HG03521 (cell line): Measurements from ENCODE around the gene SLC2A9.

ENCODE experiments used
- ATAC-seq: cut with Tn5 transposase; IDR thresholded peaks from one replicate; pipeline ENCODE4 v1.9.1; 2021; ENCODE audit warnings: mild to moderate bottlenecking, moderate library complexity; ENCODE audit not compliant: unreplicated experiment

The SLC2A9 gene

DNA sequence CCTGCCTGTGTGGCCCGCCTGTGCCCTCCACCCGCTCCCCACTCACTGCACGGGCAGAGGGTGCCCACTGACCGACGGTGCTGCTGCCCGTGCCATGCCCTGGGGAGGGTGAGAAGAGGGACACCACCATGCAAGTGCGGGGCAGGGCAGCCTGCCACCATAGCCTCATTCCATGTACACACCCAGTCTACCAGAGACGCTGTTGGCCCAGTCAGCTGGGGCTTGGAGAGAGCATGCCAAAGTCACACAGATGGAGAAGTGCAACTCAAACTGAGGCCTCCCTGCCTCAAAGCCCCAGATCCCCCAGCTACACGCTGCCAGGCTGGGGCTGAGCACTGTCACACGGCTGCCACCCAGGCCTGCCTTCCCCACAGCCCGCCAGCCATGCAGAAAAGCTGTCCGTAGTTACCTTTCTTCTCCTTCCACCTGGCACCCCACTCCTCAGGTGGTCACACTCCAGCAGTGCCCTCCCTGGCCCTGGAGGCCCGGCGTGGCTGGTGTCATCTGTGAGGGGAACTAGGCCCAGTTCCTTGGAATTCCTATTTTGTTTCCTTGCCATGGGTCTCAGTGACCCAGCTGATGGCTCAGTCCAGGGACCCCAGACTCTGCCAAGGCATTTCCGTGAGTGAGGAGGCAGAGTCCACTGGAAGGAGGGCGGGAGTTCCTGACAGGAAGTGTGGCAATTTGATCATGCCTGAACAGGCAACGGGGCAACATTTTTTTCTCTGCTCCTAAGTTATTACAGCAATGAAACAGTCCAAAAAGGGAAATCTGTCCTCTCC, at the start of gene SLC2A9:
SLC2A9 (minus strand) TSS at position 627 of the 782 bp plus-strand sequence; CDS start at position 559, 68 bp downstream.
- no peak for ATAC-seq

DNA sequence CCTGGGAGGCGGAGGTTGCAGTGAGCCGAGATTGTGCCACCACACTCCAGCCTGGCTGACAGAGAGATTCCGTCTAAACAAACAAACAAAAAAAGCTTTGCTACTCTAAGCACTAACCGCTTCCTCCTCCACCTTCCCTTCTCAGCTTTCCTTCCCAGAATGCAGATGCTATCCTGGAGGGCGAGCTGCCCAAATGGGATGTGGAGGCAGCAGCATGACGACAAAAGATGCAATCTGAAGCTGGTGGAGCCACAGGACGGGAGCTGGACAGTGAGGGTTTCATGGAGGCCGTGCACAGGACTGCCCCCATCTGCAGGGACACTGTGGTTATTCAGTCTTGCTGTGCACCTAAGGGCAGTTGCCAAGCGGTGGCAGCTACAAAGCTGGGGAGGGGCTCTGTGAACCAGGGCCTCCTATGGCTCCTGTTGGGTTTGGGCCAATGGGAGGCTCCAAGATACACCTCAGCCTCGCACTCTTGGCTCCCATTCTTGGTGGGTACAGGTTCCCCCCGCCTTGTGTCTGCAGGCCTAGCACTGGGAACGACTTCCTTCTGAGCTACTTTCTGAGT, 47.9 kb upstream of the SLC2A9 start:
- no peak for ATAC-seq

DNA sequence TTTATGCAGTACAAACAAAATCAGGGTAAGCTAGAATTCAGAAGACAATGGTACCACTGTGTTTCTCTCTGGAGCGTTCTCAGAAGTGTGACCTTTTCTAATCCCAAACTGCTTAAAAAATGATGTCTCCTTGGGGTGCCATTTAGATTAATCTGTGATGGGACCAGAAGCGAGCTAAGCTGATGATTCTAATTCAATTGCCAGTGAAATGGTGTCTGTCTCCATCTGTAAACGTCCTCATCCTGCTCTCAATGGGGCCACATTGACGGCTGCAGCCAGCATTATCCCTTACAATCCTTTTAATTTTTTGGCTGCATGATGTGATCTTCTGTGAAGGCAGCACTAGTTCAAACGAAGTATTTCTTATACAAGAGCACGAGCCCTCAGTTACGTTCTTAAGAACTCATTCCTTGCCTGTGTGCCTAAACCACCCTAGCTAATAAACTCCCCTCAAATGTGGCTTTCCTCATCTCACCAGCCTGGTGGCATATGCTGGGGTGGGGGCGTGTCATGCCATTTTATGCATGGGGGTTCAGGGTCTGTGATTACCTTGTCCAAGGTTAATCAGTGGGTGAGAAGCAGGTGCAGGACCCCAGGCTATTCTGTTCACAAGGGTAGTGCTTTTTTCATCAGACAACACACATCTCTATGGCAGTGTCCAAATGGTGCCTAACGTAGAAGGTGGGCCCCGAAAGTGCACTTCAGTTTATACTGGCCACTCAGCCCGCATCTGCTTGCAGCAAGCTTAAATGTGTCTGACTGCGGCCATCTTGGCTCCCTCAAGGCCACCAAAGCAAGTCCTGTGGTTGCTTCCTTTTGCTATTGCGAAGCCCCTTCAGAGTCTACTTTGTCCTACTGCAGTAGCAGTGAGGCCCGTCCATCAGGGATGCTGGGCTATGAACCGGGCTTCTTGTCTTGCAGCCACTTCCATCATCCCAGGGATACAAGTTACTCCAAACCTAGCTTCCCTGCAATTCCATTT, 45.7 kb upstream of the SLC2A9 start:
- ATAC-seq: no peak

DNA sequence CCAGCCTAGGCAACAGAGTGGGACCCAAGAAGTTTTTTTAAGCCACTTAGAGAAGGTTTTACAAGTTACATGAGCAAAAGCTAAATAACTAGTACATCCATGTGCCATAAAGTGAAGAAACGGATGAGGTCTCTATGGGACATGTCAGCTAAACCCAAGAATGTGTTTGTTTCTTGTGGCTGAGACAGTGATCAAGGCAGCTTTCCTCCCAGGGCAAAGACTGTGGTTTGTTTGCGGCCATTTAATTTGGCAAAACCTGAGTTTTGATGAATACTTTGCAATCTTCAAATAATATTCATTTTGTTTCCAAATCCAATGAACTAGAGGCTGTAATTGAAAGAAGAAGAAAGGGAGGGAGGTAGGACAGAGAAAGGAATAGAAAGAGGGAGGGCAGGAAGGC, 44.9 kb upstream of the SLC2A9 start:
- ATAC-seq: no peak

DNA sequence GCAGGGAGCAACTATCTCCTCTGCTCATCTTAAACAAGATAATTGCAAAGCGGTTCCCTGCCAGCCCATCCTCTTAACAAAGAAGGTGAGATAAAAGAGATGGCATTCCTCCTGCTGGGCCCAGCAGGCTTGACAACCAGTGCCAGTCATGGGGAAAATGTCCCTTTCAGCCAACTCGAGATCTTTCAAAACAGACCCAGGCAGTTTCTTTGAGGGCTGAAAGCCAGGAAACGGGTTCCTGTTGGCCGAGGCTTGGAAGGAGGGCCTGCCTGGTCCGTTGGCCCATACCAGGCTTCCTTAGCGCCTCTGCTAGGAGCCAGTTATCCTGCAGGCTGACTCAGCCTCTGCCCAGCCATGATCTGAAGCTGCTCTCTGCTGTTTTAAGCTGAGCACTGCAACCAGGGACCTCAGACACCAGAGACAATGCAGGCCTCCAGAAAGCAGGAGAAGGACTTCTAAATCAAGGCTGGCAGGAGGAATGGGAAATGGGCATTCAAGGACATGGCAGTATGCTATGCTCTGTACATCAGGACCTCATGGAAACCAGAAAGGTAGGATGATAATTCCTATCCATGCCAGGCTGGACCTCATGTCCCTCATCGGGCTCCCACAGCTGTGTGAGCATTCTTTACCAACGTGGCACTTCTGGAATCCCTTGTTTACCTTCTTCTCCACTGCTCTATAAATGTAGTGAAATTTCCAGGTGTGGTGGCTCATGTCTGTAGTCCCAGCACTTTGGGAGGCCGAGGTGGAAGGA, 42.4 kb upstream of the SLC2A9 start:
- no peak for ATAC-seq

DNA sequence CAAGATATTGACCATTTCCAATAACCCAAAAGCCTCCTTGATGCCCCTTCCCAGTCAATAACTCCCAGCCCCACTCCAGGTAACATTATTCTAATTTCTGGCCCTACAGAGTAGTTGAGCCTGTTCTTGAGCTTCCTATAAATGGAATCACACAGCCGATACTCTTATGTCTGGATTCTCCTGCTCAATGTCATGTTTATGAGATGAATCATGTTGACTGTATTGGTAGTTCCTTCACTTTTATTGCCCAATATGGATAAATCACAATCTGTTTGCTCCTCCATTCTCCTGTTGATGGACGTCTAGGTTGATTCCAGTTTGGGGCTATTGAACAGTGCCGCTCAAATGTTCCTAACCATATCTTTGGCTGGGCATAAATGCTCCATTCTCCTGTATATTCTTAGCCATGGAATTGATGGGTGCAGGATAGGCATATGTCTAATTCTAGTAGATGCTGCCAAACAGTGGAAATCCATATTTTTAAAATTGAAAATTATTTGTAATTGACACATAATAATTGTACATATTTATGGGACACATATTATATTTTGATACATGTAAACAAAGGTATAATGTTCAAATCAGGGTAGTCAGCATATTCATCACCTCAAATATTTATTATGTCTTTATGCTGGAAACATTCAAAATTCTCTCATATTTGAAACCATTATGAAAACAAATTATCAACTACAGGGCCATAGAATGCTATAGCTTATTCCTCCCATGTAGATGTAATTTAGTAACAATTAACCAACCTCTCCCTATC, 40.5 kb upstream of the SLC2A9 start:
- ATAC-seq: no peak

DNA sequence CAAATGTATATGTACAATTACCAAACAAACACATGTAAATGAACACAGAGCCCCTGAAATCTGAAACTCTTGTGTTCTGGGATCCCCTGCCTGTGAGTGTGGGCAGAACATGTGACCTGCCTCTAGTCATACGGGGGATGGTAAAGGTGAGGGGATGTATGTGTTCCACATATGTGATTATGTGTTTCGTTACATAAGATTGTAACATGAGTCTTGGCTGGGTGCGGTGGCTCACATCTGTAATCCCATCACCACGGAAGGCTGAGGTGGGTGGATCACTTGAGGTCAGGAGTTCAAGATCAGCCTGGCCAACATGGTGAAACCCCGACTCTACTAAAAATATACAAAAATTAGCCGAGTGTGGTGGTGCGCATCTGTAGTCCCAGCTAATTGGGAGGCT, 37.1 kb upstream of the SLC2A9 start:
- no peak for ATAC-seq

DNA sequence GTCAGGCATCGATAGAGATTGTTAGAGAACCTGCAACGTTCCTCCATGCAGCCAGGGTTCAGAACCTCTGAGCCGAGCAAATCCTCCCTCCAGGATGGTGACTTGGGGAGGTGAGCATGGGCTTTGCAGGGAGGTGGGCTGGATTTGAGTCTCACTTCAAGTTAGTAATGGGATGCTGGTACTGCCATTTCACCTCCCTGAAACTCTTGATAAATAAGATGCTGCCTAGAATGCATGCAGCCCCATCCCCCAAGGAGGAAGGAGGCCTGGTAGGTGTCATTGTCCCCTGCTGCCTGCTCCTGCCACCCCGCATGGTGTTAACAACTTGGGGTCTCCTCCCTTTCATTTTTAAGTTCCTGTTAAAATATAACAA, 35.7 kb upstream of the SLC2A9 start:
- no peak for ATAC-seq

DNA sequence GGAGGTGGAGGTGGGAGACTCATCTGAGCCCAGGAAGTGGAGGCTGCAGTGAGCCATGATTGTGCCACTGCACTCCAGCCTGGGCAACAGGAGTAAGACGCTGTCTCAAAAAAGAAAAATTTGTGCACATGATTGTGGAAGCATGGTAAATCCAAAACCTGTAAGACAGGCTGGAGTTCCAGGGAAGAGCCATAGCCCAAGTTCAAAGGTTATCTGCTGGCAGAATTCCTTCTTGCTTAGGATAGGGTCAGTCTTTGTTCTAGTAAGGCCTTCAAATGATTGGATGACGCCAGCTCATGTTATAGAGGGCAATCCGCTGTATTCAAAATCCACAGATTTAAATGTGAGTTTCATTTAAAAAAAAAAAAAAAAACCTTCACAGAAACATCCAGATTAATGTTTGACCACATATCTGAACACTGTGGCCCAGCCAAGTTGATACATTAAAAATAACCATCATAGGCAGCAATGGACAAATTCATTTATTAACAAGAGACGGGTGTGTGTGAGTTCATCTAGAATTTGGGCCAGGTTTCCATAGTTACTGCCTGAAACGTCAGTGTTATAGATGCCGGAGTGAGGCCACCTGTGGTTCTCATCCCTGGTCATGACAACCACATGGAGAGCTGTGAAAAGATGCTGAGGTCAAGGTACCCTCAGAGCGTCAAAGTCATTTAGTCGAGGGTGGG, 35.2 kb upstream of the SLC2A9 start:
- no peak for ATAC-seq

DNA sequence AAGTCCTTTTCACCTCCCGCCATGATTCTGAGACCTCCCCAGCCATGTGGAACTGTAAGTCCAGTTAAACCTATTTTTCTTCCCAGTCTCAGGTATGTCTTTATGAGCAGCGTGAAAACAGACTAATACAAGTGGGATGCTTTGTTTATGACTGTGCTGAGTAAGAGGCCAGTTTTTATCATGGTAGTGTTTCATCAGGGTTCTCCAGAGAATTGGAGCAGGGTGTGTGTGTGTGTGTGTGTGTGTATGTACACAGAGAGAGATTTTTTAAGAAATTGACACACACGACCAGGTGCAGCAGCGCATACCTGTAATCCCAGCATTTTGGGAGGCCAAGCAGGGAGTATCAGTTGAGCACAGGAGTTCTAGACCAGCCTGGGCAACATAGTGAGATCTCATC, 34.6 kb upstream of the SLC2A9 start:
- no peak for ATAC-seq

DNA sequence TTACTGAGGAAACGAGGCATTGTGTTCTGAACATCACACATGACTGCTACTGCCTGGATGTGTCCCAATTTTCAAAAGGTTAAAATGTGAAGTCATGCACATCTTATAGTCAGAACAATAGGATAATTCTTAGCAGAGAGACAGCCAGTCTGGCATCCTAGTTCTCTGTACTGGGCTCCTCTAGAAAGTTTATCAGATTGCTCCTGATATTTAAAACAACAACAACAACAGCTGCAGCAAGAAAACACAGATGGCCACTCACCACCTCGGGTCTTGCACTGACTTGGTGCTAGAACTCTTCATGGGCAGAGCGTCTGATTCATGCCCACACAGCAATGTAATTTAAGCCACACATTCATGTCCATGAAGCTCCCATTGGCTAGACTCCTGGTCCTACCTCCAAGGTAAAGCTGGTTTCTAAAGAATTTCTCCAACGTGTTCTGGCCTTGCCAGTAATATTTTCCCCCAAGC, 33.3 kb upstream of the SLC2A9 start:
- ATAC-seq: no peak

DNA sequence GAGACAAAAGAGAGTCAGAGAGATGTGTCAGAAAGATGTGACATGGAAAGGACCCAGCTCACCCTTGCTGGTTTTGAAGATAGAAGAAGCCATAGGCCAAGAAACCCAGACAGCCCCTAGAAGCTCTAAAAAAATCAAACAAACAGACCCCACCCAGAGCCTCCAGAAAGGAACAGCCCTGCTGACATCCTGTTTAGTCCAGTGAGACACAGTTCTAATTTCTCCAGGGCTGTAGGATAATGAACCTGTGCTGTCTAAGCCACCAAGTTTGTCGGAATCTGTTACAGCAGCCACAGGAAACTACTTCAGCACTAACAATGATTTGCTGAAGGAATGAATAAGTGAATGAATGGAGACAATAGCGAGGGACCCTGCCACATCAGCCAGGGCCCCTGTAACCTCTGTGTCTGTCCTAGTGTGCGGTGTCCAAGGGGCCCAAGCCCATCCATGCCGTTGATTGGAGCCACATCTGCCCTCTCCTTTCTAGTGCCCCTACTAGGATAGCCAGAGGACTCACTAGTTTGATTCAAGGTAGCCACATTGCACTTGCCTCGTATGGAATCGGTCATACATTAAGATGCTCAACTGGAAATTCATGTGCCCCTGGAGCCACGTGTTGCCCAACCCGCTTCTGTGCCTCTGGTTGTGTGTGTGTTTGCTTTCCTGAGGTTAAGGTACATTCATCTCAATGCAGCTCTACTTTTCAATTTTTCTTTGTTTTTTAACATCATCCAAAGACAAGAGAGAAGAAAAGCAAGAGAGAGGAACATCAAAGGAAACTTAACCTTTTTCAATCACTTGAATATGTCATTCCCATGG, 32.5 kb upstream of the SLC2A9 start:
- no peak for ATAC-seq

DNA sequence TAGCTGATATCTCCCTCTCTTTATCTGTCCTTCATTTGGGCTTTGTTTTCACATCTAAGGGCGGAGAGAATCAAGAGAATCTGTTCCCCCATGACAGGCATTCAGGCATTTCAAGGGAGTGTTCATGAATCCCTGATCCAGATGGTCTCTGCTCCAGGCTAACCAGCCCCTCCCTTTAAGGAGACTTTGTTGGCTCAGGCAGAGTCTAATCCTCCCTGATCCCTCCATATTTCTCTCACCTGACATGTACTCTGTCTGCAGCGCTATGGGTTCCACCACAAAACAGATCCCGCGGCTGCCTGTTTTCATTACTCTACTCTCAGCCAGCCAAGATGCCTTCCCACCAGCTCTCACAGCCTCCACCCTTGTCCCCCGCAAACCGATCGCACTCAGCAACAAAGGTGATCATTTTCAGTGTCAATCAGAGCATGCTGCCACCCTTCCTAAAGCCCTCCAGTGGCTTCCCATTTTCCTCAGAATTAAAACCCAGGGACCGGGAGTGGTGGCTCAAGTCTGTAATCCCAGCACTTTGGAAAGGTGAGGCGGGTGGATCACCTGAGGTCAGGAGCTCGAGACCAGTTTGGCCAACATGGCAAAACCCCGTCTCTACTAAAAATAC, 30.3 kb upstream of the SLC2A9 start:
- ATAC-seq: no peak

DNA sequence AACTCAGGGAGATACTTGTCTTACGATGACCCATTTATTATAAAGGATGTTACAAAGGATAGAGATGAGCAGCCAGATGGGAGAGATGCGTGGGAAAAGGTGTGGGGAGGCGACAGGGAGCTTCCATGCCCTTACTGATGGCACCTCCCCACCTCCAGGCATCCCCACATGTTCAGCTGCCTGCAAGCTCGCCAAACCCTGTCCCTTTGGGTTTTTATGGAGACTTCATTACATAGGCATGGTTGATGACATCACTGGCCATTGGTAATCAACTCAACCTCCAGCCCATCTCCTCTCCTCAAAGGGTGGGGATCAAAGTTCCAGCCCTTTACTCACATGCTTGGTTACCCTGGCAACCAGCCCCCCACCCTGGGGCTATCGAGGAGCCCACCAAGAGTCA, 29.4 kb upstream of the SLC2A9 start:
- no peak for ATAC-seq

DNA sequence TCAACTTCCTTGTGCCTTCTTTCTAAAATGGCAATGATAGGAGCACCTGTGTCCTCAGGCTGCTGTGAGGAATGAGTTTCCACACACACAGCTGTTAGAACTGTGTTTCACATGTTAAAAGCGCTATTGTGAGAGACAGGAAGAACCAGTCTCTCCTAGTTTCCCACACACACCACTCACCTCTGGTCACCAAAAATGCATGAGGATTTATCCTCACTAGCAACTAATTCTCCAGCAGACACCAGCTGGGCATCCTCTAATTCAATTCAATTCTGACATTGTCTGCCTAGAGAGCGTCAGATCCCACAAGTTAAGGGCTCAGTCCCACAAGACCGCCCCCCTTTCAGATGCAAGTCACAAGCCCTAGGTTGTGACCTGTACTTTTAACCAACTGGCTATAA, 29.0 kb upstream of the SLC2A9 start:
- no peak for ATAC-seq

DNA sequence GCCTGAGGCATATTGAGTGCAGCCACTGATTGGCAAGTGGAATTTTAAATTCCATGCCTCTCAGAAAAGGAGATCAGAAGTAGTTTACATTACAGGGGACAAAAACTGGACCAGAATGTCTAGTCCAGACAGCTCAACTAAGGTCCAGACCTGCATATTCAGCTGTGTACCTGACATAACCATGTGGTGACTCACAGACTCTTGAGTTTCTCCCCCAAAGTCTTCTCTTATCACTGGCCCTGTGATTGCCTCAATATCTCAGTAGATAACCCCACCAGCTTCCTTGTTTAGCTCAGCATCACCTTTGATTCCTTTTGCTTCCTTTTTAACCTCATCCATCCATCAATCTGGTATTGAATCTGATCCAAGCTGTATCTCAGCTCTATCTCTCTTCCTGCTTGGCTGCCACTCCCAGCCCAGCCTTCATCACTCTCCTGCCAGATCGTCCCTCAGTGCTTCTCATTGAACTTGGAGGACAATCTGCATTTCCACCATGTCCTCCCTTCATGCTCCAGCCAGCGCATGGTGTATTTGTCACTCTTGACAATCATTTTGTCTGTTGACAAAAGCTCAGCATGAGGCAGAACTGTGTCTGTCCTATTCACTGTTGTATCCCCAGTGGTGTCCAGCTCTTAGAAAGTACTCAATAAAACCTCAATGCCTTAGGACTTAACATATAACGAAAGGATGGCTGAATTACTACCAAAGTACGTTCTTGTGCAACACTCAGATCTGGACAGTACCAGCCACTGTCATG, 27.8 kb upstream of the SLC2A9 start:
- ATAC-seq: no peak

DNA sequence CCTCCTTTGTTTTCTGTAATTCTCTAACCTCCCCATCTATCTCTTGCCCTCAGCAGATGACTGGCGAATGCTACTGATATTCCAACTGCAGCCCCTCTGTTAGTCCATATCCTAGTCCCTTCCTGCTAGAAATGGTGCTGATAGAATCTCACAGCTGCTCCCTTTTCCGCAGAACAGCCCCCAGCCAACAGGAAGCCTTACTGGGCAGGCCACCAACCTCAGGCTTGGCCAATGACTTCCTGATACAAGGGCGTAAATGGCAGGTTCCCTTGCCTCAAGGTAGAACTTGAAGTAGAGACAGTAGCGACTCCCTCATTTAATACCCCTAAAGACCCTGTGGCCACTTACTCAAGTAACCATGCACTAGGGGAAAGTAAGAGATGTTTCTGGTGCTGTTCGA, 26.7 kb upstream of the SLC2A9 start:
- ATAC-seq: no peak
